ENCODE results near the gene MAP1B.

Gene MAP1B

DNA sequence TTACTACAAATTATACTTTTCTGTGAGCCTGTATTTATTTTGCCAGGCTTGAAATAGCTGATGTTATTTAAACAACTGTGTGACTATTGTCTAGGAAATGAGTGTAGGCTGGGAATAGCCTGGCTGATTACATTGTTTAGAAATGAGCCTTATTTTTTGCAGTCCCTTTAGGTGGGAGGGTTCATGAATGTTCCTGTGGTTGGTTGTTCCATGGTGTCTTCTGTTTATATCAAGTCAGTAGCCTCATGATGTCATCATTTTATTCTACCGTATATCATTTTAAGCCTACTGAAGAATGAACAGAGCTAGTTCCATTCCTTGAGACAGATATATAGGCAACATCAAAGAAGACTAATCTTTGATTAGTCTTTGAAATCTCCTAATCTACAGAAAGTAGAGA is 53.1 kb downstream of the MAP1B start:
- H3K36me3 Mint-ChIP-seq (ENCODE audit: low read depth), result peaks cover 21% of the 10 kb centered on the region
- H3K27ac Mint-ChIP-seq, result no peak overlapping the region
- H3K4me1 Mint-ChIP-seq, result peaks cover 18% of the 10 kb centered on the region
- DNase-seq, result no peak
- TF ChIP-seq, protein P1, sequence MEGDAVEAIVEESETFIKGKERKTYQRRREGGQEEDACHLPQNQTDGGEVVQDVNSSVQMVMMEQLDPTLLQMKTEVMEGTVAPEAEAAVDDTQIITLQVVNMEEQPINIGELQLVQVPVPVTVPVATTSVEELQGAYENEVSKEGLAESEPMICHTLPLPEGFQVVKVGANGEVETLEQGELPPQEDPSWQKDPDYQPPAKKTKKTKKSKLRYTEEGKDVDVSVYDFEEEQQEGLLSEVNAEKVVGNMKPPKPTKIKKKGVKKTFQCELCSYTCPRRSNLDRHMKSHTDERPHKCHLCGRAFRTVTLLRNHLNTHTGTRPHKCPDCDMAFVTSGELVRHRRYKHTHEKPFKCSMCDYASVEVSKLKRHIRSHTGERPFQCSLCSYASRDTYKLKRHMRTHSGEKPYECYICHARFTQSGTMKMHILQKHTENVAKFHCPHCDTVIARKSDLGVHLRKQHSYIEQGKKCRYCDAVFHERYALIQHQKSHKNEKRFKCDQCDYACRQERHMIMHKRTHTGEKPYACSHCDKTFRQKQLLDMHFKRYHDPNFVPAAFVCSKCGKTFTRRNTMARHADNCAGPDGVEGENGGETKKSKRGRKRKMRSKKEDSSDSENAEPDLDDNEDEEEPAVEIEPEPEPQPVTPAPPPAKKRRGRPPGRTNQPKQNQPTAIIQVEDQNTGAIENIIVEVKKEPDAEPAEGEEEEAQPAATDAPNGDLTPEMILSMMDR (IDR thresholded peaks at IDR 0.05), result no peak
- no peaks in the 10 kb centered on the region for H3K9me3 Mint-ChIP-seq
- H3K4me3 Mint-ChIP-seq, result no peak overlapping the region
- no peaks in the 10 kb centered on the region for H3K27me3 Mint-ChIP-seq (ENCODE audit: low read depth, poor library complexity)

DNA sequence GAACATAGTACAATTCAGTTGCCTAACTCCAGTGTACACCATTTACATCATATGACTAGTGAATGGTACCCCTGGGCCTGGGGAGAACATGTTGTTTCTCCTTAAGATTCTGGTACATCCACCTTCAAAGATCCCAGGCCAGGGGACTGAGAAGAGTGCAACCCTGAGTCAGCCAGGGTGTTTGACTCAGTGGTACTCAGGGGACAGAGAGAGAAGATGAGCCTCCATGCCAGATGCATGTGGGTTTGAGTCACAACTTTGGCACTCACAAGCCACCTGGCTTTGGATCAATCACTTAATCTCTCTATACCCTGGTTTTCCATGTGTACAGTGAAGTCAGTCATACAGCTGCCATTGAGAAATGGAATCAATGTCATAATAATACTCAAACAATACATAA is 53.7 kb downstream of the MAP1B start:
- no peaks in the 10 kb centered on the region for H3K9me3 Mint-ChIP-seq
- TF ChIP-seq, protein P1 (IDR thresholded peaks at IDR 0.05), result no peak
- DNase-seq, result no peak
- no peak overlapping the region for H3K27ac Mint-ChIP-seq
- H3K4me3 Mint-ChIP-seq, result no peak overlapping the region
- no peaks in the 10 kb centered on the region for H3K27me3 Mint-ChIP-seq (ENCODE audit: low read depth, poor library complexity)
- H3K36me3 Mint-ChIP-seq (ENCODE audit: low read depth), result peaks cover 18% of the 10 kb centered on the region
- peaks cover 18% of the 10 kb centered on the region for H3K4me1 Mint-ChIP-seq

DNA sequence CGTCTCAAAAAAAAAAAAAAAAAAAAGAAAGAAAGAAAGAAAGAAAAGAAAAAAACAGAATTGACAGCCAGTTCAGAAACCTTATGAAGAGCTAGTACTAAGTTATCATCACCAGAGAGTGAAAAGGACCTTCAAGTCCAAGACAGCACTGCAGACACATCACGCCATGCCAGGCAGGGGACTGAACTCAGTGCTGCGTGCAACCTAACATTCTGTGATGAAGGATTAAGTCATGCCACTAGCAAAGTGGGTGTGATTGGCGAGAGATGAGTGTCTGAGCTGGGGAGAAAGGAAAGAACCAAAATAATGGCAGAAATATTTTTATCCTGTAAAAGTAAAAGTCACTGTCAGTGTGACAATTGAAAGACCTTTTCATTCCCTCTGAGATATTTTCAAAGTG is 54.7 kb downstream of the MAP1B start:
- H3K27ac Mint-ChIP-seq, result peak overlapping the region; percentile 89
- H3K36me3 Mint-ChIP-seq (ENCODE audit: low read depth), result peaks cover 19% of the 10 kb centered on the region

DNA sequence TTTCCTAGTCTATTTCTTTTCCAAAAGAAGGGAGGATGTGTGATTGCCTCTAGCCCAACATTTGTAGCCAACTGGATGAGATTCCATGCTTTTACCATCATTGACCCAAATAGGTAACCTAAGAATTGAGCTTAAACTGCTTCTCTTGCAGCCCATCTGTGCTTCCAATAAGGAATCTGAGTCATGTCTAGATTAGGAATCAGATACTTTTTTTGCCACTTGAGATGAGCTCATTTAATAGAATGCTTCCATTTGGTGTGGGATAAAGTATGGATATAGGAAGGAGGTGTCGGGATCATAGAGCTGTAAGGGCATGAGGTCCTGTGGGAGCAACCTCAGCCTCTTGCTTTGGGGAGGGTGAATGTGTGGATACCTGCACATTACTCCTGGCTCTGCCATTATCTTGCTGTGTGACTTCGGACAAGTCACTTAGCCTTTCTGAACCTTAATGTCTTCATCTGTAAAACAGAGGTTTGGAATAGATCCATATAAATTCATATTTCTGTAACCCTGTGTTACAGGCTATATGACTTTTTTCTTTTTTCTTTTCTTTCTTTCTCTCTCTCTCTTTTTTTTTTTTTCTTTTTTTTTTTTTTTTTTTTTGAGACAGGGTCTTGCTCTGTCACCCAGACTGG is 56.2 kb downstream of the MAP1B start:
- H3K36me3 Mint-ChIP-seq (ENCODE audit: low read depth), result peaks cover 15% of the 10 kb centered on the region

More for the DNA sequence above, 54.7 kb downstream of the MAP1B start:
- Mint-ChIP-seq H3K9me3 (no peaks in the 10 kb centered on the region), H3K4me3 (no peak overlapping the region), H3K4me1 (peaks cover 18% of the 10 kb centered on the region), H3K27me3 (ENCODE audit: low read depth, poor library complexity) (no peaks in the 10 kb centered on the region)
- DNase-seq, result no peak
- TF ChIP-seq, protein P1 (IDR thresholded peaks at IDR 0.05), result no peak

DNA sequence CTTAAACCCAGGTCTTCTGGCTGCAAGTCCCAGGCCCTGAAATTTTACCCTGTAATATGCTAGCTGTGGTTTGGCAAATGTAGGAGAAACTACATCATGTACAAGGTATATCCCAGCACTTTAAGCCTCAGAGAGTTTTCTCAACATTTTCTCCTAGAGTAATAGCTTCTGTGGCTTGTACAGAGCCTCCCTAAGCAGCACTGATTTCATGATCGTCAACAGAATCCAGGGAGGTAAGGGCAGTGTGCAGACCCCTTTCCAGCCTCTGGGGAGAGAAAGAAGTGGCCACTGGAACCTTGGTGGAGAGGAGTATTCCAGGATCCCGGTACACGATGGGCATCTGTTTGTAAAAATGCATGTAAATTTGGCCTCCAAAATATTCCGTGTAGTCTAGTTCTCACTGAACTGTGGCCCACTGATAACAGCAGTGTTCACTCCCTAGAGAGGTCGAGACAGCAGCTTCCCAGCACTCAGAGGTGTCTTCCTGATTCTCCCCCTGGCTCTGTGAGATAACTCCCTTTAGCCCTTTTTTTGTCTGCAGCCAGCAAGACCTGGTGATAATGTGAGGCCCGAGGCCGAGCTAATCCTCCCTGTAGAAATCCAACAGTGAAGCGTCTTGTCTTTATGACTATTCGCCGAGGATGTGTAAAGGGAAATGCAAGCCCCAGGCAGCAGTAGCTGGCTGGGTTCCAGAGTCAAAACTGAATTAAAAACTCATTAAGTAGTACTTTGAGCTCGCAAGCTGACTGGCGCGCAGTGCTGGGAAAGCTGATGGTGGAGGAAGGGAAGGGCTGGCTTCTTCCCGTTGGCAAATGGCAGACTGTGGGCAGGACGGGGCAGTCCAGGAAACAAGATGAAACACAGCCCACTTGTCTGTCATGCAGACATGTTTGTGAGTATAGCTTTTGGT is 59.0 kb downstream of the MAP1B start:
- DNase-seq, result no peak
- Mint-ChIP-seq H3K9me3 (no peaks in the 10 kb centered on the region), H3K27ac (peak overlapping the region; percentile 81), H3K36me3 (ENCODE audit: low read depth) (peaks cover 13% of the 10 kb centered on the region), H3K4me3 (no peak overlapping the region), H3K4me1 (peaks cover 15% of the 10 kb centered on the region), H3K27me3 (ENCODE audit: low read depth, poor library complexity) (no peaks in the 10 kb centered on the region)
- TF ChIP-seq, protein P1 (IDR thresholded peaks at IDR 0.05), result no peak

More for the DNA sequence above, 56.2 kb downstream of the MAP1B start:
- H3K4me1 Mint-ChIP-seq, result peaks cover 15% of the 10 kb centered on the region
- H3K9me3 Mint-ChIP-seq, result no peaks in the 10 kb centered on the region
- no peak overlapping the region for H3K27ac Mint-ChIP-seq
- DNase-seq, result no peak
- no peak overlapping the region for H3K4me3 Mint-ChIP-seq
- no peaks in the 10 kb centered on the region for H3K27me3 Mint-ChIP-seq (ENCODE audit: low read depth, poor library complexity)
- TF ChIP-seq, protein P1 (IDR thresholded peaks at IDR 0.05), result no peak
